GM19324 (cell line): ENCODE results near the gene MRPS35.

ENCODE experiments used
- ATAC-seq: cut with Tn5 transposase; IDR thresholded peaks from one replicate; pipeline ENCODE4 v1.9.1; 2021; ENCODE audit warnings: mild to moderate bottlenecking, moderate library complexity; ENCODE audit not compliant: unreplicated experiment, low FRiP score

Gene MRPS35

DNA sequence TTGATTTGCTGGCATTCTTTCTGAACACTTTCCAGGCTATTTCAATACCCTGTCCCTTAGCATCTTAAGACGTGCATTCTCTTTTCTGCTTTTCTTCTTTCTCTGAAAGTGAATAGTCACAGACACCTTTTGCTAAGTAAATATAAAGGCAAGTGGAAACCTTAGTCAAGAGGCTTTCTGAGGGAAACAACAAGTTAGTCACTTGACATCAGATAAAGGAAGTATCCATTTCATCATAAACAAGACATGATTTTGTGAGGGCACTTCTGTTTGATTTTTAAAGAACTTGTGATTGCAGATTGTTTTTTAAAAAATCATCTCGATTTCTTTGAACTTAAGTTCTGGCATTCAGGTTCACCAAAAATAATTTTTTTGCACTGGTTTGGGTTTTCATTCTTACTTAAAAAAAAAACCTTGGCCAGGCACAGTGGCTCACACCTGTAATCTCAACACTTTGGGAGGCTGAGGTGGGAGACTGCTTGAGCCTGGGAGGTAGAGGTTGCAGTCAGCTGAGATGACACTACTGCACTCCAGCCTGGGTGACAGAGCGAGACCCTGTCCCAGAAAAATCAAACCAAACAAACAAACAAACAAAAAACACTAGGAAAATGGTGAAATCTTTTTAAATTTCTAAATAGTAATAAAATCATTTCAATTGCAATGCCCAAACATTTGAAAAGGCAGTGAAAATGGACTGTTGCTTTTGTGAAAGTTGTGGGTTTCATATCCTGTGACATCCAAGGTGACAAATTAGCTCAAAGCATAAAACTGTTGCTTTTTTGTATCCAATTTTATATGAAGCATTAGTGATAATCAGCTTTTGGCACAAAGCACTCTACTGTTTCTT is 61.1 kb downstream of the MRPS35 start:
- ATAC-seq: no peak

DNA sequence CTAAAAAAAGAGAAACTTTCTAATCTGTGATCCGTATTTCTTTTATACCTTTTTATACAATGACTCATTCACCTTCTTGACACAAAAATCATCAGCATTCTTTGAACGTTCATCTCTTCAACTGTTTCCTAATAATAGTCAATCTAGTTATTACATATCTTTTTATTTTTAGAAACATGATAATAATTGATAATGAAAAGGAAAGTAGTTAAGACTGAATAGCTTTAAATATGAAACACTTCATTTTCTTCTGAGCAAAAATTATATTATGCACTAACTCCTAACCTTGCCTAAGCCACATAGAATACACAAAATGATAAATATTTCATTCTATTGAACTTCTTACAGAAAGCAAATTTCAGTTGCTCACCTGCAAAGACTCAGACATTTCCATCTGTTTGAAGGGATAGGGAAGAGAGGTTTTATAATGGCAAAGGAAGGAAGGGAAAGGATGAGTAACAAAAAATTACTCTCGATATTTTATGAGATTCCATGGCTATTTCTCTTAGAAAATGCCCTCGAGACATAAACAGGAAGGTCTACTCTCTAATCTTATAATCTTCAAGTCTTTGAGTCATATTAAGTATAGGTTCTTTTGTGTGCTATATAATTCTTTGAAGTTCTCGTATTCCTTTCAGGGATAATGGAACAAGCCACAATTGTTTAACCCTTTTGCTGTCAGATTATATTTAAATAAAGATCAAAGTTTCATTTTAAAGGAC is 61.9 kb downstream of the MRPS35 start:
- ATAC-seq: no peak

DNA sequence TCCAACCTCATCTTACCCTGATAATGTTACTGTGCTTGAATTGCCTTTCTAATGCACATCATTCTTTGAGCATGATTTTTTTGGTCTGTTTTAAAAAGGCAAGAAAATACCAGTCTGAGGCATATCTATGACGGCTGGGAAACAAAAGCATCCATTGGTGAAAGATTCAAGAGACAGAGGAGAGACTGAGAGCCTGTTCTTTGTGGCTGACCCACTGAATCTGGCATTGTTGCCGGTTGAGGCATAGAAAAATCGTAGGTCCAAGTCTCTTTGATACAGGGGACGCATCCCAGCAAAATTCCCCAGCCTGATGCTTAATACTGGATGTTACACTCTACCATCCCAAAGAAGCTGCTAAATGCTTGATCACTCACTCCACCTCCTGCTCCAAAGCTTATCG is 66.5 kb downstream of the MRPS35 start:
- no peak for ATAC-seq

GRCh38 chr12:27778206-27778605 is 67.6 kb downstream of the MRPS35 start:
- ATAC-seq: no peak

DNA sequence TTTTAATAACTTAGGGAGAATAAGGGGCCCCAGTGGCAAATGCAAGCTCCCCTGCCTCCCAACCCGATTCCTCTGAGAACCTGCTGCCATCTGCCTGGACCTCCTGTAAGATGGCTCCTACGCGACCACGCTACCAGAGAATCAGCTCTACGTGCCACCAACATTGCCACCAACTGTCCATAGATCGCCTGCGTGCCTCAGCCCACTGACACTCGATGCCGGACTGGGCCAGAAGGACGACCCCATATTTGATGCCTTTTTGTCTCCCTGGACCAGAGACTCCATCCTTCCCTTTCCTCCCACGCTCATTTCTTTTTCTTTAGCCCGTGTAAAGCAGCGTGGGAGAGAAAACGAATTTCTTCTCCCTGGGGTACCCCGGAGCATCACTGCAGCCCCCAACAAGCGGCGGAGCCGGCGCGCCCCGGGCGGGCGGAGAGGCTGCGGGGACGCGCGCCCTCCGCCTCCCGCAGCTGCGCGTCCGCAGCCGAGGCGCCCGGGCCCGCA is 68.8 kb downstream of the MRPS35 start:
- ATAC-seq: no peak

DNA sequence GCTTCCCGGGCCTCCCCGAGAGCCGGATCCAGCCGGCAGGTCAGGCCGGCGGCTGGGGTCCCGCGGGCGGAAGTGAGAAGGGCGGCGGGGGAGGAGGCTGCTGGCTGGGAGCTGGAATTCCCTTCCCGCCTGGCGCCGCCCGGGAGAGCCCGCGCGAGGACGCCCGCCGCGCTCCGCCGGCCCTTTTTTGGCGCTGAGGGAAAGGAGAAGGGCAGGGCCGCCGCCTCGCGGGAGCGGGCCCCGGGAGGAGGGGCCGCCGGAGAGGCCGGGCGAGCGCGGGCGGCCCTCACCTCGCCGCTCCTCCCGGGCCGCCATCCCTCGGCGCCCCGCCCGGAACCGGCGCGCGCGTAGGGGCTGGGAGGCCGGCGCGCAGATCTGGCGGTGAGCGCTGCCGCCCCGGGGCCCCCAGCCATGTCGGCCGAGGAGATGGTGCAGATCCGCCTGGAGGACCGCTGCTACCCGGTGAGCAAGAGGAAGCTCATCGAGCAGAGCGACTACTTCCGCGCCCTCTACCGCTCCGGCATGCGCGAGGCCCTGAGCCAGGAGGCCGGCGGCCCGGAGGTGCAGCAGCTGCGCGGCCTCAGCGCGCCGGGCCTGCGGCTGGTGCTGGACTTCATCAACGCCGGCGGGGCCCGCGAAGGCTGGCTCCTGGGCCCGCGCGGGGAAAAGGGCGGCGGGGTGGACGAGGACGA is 69.4 kb downstream of the MRPS35 start, which contains the start of the genes KLHL42 and MANSC4:
KLHL42 (plus strand) TSS at position 314 of the 692 bp plus-strand sequence; CDS start at position 412, 98 bp downstream.
MANSC4 (minus strand) TSS at position 317 of the 692 bp plus-strand sequence. CDS start 8,960 bp downstream, outside the sequence.
- ATAC-seq: peak; percentile 84

GRCh38 chr12:27780612-27781408 is 70.2 kb downstream of the MRPS35 start:
- ATAC-seq: peak; percentile 38

GRCh38 chr12:27781680-27782079 is 71.0 kb downstream of the MRPS35 start:
- ATAC-seq: no peak

GRCh38 chr12:27782481-27782880 is 71.8 kb downstream of the MRPS35 start:
- ATAC-seq: no peak

DNA sequence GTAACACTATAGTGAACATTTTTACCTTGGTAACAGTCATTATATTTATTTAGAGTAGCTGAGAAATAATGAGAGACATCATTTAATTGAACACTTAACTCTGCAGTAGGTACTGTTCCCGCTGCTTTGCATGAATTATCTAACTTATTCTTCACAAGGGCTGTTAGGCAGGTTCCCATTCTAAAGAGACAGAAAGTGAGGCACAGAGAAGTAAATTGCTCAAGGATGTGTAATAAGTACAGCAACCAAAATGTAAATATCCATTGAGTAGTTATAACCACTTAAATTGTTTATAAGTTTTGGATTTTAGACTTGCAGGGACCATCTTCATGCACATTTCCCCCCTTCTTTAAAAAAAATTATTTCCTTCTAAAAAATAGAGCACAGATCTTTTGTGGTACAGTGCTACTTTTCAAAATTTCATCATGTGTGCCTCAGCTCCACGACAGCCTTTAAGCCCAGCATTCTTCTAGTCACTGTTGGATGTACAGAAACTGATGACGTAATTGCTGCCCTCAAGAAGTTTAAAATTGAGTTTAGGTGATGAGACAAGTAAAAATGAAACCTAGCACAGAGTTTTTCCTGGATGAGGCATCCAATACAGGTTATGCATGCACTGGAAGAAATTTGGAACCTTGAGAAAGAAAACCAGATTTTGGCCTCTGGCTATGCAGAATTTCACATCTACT is 75.4 kb downstream of the MRPS35 start:
- no peak for ATAC-seq

- ATAC-seq: no peak
Measured at GRCh38 chr12:27787559-27787958, 76.9 kb downstream of the MRPS35 start.

GRCh38 chr12:27790179-27790578 is 79.5 kb downstream of the MRPS35 start:
- ATAC-seq: no peak

GRCh38 chr12:27794818-27795584 is 84.4 kb downstream of the MRPS35 start:
- ATAC-seq: no peak

GRCh38 chr12:27796128-27796527 is 85.5 kb downstream of the MRPS35 start:
- ATAC-seq: no peak

- no peak for ATAC-seq
Measured at GRCh38 chr12:27797301-27798025, 86.8 kb downstream of the MRPS35 start.

DNA sequence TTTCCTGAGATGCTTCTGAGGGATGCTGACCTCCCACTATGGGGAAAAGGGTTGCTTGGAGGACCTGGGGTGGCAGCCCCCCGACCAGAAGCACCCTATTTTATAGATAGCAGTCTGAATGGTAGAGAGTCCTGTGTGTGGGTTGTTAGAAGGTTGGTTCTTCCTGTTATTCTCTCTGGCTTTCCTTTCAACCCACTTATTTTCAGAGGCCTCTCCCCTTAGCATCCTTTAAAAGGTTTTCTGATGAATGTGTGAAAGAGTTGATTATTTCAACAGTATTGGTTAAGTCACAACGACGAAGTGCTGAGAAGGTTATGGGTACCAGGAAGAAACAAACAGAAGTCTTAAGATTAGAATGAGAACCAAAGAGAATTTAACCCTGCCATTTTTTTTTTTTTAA is 90.2 kb downstream of the MRPS35 start:
- ATAC-seq: no peak

DNA sequence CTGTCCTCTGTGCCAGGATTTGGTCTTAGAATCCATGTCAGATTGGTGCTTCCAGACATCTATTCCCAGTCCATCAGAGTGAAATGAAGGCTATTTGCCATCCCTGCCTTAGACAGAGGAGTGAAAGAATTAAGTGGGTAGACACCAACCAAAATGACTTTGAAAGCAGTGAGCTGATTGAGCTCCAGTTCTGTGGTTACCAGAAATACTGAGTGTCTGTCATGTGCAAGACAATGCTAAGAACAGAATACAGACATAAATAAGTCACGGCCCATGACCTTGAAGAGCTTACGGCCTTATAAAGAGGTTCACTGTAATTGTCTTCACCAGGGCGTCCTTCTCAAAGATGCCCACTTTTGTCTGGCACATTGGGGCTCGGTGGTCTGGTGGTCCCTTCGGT is 91.0 kb downstream of the MRPS35 start:
- no peak for ATAC-seq

DNA sequence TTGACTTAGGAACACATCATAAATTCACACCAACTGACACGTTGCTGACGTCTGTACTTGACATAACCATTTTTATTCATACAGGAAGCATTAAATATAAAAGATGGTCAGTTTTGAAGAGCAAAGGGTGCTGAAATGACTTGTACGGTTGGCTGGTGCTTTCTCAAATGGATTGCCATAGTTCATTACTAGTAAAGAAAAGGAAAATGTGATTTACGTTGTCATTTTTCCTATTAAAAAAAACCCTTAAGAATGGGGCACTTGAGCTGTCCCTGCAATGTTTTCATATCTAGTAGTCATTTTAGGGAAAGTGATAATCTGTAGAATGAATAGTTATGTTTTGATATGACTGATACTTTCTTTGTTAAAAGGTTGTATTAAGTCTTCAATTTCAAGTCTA is 91.9 kb downstream of the MRPS35 start:
- no peak for ATAC-seq
